Testis (tissue), 3 donors: ENCODE results near the gene ASNSD1. TPM values are rescaled to one million over a fixed set of nuclear protein-coding genes. Genes with fewer than 3 reads are reported as not detected.

ENCODE experiments used
- DNase-seq: peaks from one replicate; pipeline ENCODE4 v3.0.0-alpha.2; 2019
- H3K27ac ChIP-seq, 2 donors: fragments of 200-600 bp; sonication (generic); one replicate each; pipeline ENCODE4 v1.5.1; 2019
- H3K27me3 ChIP-seq: fragments of 200-600 bp; sonication (generic); one replicate; pipeline ENCODE4 v1.5.1; 2019
- H3K36me3 ChIP-seq: fragments of 200-600 bp; sonication (generic); one replicate; pipeline ENCODE4 v1.5.1; 2017; ENCODE audit warnings: low read depth; ENCODE audit errors: missing control alignments
- H3K4me1 ChIP-seq: fragments of 200-600 bp; sonication (generic); one replicate; pipeline ENCODE4 v1.5.1; 2019
- H3K4me3 ChIP-seq, 2 donors: fragments of 200-600 bp; sonication (generic); one replicate each; pipeline ENCODE4 v1.5.1; 2017 to 2019
- H3K9me3 ChIP-seq: fragments of 200-600 bp; sonication (generic); one replicate; pipeline ENCODE4 v1.5.1; 2017
- CTCF ChIP-seq, 3 experiments: fragments of 450-650 bp in 2 of 3; fragments of 200-600 bp in 1 of 3; sonication (generic) in 1 of 3; IDR thresholded peaks; one replicate each; pipeline ENCODE4 v1.5.1; 2016 to 2019; ENCODE audit warnings: antibody characterized with exemption in 3 of 3, mild to moderate bottlenecking in 2 of 3, moderate library complexity in 1 of 3
- POLR2A ChIP-seq: fragments of 450-650 bp; IDR thresholded peaks from one replicate; pipeline ENCODE4 v1.6.1; 2017; ENCODE audit warnings: antibody characterized with exemption, mild to moderate bottlenecking, moderate library complexity
- WGBS, 2 donors: methylation state at CpG; one replicate each; pipeline ENCODE4 v1.1.5; 2018; 5-methylcytosine and 5-hydroxymethylcytosine counted together
- intact Hi-C: fragments of 100-400 bp; cut with DNase I; formaldehyde crosslinking; loops from one replicate; pipeline ENCODE4 v1.15.1; 2023; ENCODE audit warnings: low total_unique reads
- polyA plus RNA-seq: library from polyadenylated mRNA; stranded (reverse); fragments of 350-450 nt; fragmentation: Illumina TruSeq; extraction: RNeasy Lipid Tissue Mini Kit (QIAGEN cat#74804); gene quantifications from one replicate; pipeline ENCODE4 v1.2.3, GENCODE V29; 2014; ENCODE audit warnings: low read depth, low replicate concordance; ENCODE audit not compliant: insufficient read depth
- total RNA-seq, 2 donors: library from RNA; depleted of rRNA; stranded (reverse); fragments of >200 nt; gene quantifications; one replicate each; pipeline ENCODE4 v1.2.3, GENCODE V29; 2016

The ASNSD1 gene
- total and polyA plus RNA-seq, 3 donors from 2014 or later: 25.9 to 42.5 (median 36.2) TPM

- 0 to 1% methylated on average over 29 to 62 of the region's 62 CpGs for WGBS, 2 donors
- intact Hi-C loops: loop anchor here (5.0 kb wide), 1 partner anchor 88 kb away; the partner anchor contains the start of gene OSGEPL1
- peak; percentile 92 for DNase-seq
- no peaks in the 10 kb centered on the region for H3K27me3 ChIP-seq
- H3K4me1 ChIP-seq: peaks cover 5% of the 10 kb centered on the region
- TF ChIP-seq CTCF (IDR thresholded peaks at IDR 0.05) (peak; percentile 67 to 85 (median 81)), POLR2A (no peak)
- peak within 1 kb of the TSS; percentile 97 to 98 for H3K27ac ChIP-seq
- H3K9me3 ChIP-seq: no peaks in the 10 kb centered on the region
- H3K36me3 ChIP-seq: no peaks in the 10 kb centered on the region
- H3K4me3 ChIP-seq: peak within 1 kb of the TSS; percentile 71 to 83
These were observed 13.3 kb downstream of the ASNSD1 start, which contains the start of gene ANKAR for GRCh38 chr2:189674374-189675112. Gene ANKAR, plus strand, starts transcription at chr2:189674670. Its CDS starts 1,821 bp downstream, at chr2:189676491.

DNA sequence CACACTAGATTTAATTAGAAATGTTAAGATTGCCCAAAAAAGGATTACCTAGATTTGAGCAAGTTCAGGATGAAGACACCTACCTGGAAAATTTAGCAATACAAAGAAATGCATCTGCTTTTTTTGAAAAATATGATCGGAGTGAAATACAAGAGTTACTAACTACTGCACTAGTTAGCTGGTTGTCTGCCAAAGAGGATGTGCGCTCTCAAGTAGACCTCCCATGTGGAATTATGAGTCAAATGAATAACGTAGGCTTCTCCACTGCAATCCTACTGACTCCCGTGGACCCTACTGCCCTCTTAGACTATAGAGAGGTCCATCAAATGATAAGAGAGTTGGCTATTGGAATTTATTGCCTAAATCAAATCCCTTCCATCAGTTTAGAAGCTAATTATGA, 15.2 kb downstream of the ASNSD1 start:
- no peak for DNase-seq
- Histone ChIP-seq H3K36me3 (no peaks in the 10 kb centered on the region), H3K4me3 (no peak overlapping the region), H3K27me3 (no peaks in the 10 kb centered on the region), H3K4me1 (peaks cover 5% of the 10 kb centered on the region), H3K9me3 (no peaks in the 10 kb centered on the region), H3K27ac (no peak overlapping the region)
- intact Hi-C loops: no loop called here
- no peak for TF ChIP-seq CTCF (IDR thresholded peaks at IDR 0.05)
- no peak for TF ChIP-seq POLR2A
- WGBS, 2 donors: 52 to 57% methylated on average over 4 of the region's 4 CpGs

DNA sequence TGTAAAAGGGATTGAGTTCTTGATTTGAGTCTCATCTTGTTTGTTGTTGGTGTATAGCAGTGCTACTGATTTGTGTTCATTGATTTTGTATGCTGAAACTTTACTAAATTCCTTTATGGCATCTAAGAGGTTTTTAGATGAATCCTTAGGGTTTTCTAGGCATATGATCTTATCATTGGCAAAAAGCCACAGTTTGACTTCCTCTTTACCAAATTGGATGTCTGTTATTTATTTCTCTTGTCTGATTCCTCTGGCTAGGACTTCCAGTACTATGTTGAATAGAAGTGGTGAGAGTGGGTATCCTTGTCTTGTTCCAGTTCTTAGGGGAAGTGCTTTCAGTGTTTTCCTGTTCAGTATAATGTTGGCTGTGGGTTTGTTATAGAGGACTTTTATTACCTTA, 18.0 kb downstream of the ASNSD1 start:
- Histone ChIP-seq H3K9me3 (no peaks in the 10 kb centered on the region), H3K36me3 (no peaks in the 10 kb centered on the region), H3K4me1 (peaks cover 5% of the 10 kb centered on the region), H3K27me3 (no peaks in the 10 kb centered on the region), H3K27ac (no peak overlapping the region), H3K4me3 (no peak overlapping the region)
- intact Hi-C loops: no loop called here
- TF ChIP-seq CTCF (IDR thresholded peaks at IDR 0.05) (no peak), POLR2A (no peak)
- DNase-seq: no peak

- no peaks in the 10 kb centered on the region for H3K9me3 ChIP-seq
- no peak for DNase-seq
- WGBS, 2 donors: 79 to 89% methylated on average over 1 of the region's 1 CpG
- intact Hi-C loops: no loop called here
- H3K27me3 ChIP-seq: no peaks in the 10 kb centered on the region
- no peak overlapping the region for H3K27ac ChIP-seq
- H3K4me1 ChIP-seq: no peaks in the 10 kb centered on the region
- no peak overlapping the region for H3K4me3 ChIP-seq
- TF ChIP-seq POLR2A (no peak), CTCF (IDR thresholded peaks at IDR 0.05) (no peak)
- H3K36me3 ChIP-seq: no peaks in the 10 kb centered on the region
These were observed 19.9 kb downstream of the ASNSD1 start for GRCh38 chr2:189681203-189681602.

GRCh38 chr2:189681903-189682302, 20.6 kb downstream of the ASNSD1 start:
- TF ChIP-seq CTCF (IDR thresholded peaks at IDR 0.05) (no peak), POLR2A (no peak)
- DNase-seq: no peak
- no peaks in the 10 kb centered on the region for H3K9me3 ChIP-seq
- H3K4me1 ChIP-seq: no peaks in the 10 kb centered on the region
- intact Hi-C loops: no loop called here
- H3K27me3 ChIP-seq: no peaks in the 10 kb centered on the region
- H3K36me3 ChIP-seq: no peaks in the 10 kb centered on the region
- H3K4me3 ChIP-seq: no peak overlapping the region
- H3K27ac ChIP-seq: no peak overlapping the region
